ENCODE measurements around the gene PDE4DIP.
"Not testable (repeated sequence)": the region's sequence is repeated elsewhere in the genome, so short reads cannot be mapped to it uniquely, and the experiment has no call there.

The PDE4DIP gene

GRCh38 chr1:148844220-148844619 lies at the start of gene PDE4DIP:
Gene PDE4DIP (plus strand): TSS chr1:148844428. CDS start chr1:148844775, 347 bp downstream.
- DNase-seq, result not testable (repeated sequence)

DNA sequence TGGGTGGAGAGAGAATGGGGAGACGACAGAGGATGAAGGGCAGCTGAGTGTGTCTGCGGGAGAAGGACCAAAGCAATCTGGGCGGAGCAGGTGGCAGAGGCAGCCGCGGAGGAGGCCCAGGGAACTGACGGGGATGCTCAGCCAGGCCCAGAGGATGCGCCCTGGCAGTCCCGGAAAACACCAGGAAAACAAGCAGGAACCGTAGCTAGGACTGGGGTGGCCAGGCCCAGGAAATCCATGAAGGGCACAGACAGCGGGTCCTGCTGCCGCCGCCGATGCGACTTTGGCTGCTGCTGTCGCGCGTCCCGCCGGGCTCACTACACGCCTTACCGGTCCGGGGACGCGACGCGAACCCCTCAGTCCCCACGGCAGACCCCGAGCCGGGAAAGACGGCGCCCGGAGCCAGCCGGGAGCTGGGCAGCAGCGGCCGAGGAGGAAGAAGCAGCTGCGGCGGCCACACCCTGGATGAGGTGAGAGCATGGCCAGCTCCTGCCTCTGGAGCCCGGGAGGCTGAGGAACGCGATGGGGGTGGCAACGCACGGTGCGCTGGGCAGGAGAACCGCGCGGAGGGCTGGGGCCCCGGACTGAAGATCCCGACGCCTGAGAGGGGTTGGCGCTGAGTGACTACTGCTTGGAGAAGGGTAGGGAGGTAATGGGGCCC lies 35.8 kb upstream of the PDE4DIP start:
- not testable (repeated sequence) for DNase-seq

- DNase-seq, result not testable (repeated sequence)
Observed at GRCh38 chr1:148808929-148809283, 35.3 kb upstream of the PDE4DIP start.

- DNase-seq, result not testable (repeated sequence)
Observed at GRCh38 chr1:148822180-148822579, 22.0 kb upstream of the PDE4DIP start.

- DNase-seq, result not testable (repeated sequence)
Observed at GRCh38 chr1:148823822-148824221, 20.4 kb upstream of the PDE4DIP start.

DNA sequence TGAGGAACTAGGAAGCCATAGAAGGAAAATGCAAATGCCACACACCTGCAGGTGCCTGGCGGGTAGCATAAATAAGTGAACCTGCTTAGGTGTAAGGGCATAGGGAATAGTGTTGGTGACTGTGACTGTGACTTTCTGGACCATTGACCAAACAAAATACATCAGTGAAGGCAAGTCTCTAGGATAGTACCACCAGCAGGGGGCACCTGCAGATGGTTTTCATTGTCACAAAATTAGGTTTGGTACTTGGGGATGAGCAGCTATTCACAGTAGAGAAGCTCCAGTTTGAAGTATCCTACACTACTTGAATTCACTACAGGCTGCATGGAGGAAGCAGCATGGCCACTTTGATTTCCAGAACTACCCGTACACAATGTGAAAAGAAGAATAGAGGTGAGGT lies 19.2 kb upstream of the PDE4DIP start:
- DNase-seq, result not testable (repeated sequence)

DNA sequence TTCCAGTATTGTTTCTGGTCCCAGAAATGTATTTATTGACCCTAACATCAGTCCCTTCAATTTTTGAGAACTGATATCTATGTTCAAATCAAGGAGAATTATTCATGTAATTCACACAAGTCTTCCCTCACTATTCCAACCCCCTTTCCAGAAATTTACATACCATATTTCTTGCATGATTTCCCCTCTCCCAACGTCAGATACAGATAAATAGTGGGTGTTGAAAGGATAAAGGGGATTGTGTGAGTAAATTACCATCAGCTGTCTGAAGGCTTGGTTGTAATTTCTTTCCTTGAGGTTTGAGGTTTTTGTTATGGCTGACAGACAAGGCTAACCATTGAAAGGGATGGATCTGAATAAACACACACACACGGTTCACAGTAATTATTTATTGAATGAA lies 15.7 kb upstream of the PDE4DIP start:
- DNase-seq, result not testable (repeated sequence)

- not testable (repeated sequence) for DNase-seq
Observed at GRCh38 chr1:148828962-148829361, 15.3 kb upstream of the PDE4DIP start.

DNA sequence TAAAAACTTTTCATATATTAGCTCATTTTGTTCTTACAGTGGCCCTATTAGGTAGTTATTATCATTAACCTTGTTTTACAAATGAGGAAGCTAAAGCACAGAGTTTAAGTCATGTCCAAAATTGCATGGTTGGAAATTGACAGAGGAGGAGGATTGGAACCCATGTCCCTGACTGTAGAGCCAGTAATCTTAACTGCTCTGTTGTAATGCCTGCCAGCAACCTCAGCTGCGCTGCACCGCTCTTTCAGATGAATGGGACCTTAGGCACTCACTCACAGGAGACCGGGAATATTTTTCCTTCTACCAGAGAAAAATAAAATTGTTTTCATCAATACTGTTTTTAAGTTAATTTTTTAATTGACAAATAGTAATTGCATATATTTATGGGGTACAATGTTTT lies 14.9 kb upstream of the PDE4DIP start:
- DNase-seq, result not testable (repeated sequence)

- not testable (repeated sequence) for DNase-seq
Observed at GRCh38 chr1:148841262-148841661, 3.0 kb upstream of the PDE4DIP start.

- DNase-seq, result not testable (repeated sequence)
Observed at GRCh38 chr1:148844651-148845050, 423 bp downstream of the PDE4DIP start.

- DNase-seq, result not testable (repeated sequence)
Observed at GRCh38 chr1:148845068-148845467, 840 bp downstream of the PDE4DIP start.

- not testable (repeated sequence) for DNase-seq
Observed at GRCh38 chr1:148850347-148850746, 6.1 kb downstream of the PDE4DIP start.

DNA sequence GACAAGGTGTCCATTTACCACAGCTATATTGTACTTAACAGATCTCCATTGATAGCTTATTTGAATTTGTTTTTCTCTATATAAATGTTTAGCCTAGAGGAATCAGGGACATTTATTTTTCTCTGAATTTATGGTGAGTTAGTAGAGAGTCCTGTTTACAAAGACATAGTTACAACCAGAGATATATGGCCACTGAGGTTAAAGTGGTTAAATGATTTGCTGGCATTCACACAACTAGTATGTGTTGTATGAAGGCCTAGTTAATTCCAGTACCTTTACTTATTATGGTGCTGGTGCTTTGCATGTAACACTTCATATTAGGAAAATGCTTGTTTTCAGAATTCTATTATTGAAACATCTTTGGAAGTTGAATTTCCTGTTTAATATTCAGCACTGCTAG lies 6.6 kb downstream of the PDE4DIP start:
- not testable (repeated sequence) for DNase-seq

DNA sequence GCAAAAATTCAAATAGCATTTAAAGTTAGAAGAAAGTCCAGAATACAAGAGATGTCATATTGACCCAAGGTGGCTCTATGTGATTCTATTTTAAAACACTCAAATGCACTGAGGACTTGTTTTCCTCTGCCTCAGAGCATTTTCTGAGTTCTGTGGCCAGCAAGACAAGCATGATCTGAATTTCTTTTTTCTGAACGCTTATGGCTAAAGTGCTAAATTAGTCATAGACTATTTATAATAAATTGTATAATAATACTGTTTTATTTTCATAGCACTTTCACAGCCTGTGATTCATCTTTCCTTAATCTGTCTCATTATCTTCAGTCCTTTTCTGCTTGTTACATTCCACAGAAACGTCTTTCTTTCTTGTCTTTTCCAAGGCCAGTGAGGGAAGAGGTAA lies 7.5 kb downstream of the PDE4DIP start:
- not testable (repeated sequence) for DNase-seq

DNA sequence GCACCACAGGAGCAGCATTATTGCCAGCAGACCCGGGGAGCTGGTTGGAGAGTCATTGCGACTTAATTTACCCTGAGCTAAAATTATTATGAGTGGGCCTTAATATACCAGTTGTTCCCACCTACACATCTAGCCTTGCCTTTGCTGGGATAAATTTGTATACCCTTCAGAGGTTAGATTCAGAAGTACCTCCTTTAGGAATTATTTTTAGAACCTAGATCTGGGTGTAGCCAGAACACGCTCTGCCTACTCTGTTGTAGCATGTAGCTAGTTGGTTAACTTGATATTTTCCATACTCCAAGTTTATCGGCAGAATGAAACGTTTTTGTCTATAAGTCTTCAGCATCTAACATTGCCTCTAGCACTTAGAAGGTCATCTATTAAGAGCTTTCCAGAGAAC lies 9.1 kb downstream of the PDE4DIP start:
- DNase-seq, result not testable (repeated sequence)

DNA sequence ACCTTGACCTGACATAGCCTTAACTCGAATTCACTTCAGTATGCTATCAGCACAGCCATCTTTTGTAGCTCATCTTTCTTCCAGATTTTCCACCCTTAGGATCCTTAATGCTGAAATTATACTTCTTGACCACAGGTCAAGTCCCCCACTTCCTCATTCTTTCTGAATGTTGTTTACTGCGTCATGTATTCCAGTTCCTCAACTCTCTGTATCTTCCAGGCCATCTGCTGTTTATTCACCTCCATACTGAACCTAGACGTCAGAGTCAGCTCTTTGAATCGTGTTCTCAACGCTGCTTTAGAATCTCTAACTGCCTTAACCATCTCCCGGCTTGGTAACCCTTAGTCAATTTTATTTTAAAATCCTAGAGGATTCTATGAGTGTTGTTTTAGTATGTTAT lies 9.8 kb downstream of the PDE4DIP start:
- DNase-seq, result not testable (repeated sequence)

GRCh38 chr1:148855367-148855766 lies 11.1 kb downstream of the PDE4DIP start:
- DNase-seq, result not testable (repeated sequence)

DNA sequence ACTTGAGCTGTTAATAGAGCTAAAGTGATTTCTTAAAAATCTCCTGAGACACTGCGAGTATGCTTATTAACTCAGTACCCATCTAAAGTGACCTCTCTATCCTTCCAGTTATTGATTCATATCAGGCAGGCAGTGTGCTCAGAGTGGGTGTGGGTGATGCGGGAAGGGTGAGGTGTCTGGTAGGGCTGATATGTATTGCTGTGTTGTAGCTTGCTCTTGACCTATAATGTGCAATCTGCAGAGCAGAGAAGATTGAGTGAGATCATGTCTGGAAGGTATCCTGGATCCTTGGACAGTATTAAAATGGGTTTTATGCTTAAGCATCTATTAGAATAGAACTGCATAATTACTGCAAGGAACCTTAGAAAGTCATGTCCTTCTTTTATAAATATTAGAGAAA lies 15.8 kb downstream of the PDE4DIP start:
- DNase-seq, result not testable (repeated sequence)

GRCh38 chr1:148860579-148861259 lies 16.5 kb downstream of the PDE4DIP start:
- not testable (repeated sequence) for DNase-seq

- DNase-seq, result not testable (repeated sequence)
Observed at GRCh38 chr1:148862590-148862989, 18.4 kb downstream of the PDE4DIP start.

DNA sequence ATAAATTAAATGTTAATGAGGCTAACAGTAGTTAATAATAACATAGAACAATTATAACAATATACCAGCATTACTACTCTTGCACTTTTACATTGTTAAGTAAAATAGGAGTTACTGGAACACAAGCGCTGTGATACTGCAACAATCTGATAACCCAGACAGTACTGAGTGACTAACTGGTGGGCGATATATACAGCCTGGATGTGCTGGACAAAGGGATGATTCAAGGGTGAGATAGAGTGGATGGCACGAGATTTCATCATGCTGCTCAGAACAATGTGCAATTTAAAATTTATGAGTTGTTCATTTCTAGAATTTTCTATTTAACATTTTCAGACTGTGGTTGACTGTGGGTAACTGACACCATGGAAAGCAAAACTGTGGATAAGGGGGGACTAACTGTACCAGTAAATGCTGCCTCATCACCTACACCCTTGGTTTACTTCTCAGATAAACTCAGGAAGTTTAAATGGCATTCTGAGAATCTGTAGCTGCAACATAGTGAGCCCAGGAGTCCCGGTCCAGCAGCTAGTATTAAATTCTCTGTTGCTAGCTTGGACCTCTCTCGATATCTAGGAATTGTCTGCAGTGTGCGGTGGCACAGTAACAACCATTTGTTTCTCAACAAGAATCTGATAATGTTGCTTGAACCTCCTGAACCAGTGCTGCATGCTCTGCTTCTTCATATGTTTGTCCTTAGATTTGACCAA lies 24.9 kb downstream of the PDE4DIP start:
- not testable (repeated sequence) for DNase-seq

GRCh38 chr1:148869634-148869961 lies 25.4 kb downstream of the PDE4DIP start:
- not testable (repeated sequence) for DNase-seq

Measured in CD4-positive, alpha-beta T cell treated with Interleukin-4 for 4 hours (primary cell).